HepG2 (cell line): ENCODE results near the gene GRID1. TPM values are rescaled to one million over a fixed set of nuclear protein-coding genes. Genes with fewer than 3 reads are reported as not detected.
A peak's percentile ranks its signal among the peaks of the same experiment; 100 is the strongest.

Experiments
- ATAD3A ChIP-seq: sonication (generic); formaldehyde crosslinking; IDR thresholded peaks from 2 replicates; pipeline ENCODE4 v1.4.0; 2020; ENCODE audit warnings: missing genetic modification reagents
- CTCF ChIP-seq: sonication (generic); formaldehyde crosslinking; IDR thresholded peaks from 2 replicates; pipeline ENCODE4 v1.5.0; 2020; ENCODE audit warnings: mild to moderate bottlenecking, missing genetic modification reagents, moderate library complexity
- DNMT1 ChIP-seq: sonication (generic); formaldehyde crosslinking; IDR thresholded peaks from 2 replicates; pipeline ENCODE4 v1.5.1; 2020; ENCODE audit warnings: mild to moderate bottlenecking, missing genetic modification reagents
- FLYWCH1 ChIP-seq: sonication (generic); formaldehyde crosslinking; IDR thresholded peaks from 2 replicates; pipeline ENCODE4 v1.8.1; 2023; ENCODE audit warnings: mild to moderate bottlenecking, missing genetic modification reagents
- GMEB2 ChIP-seq: IDR thresholded peaks from 2 replicates; pipeline ENCODE4 v1.6.1; 2016; ENCODE audit warnings: missing biosample characterization, missing genetic modification reagents, low read depth
- MTA1 ChIP-seq: sonication (generic); formaldehyde crosslinking; IDR thresholded peaks from 2 replicates; pipeline ENCODE4 v1.4.0; 2020; ENCODE audit warnings: missing genetic modification reagents, mild to moderate bottlenecking, borderline replicate concordance
- PATZ1 ChIP-seq: sonication (generic); formaldehyde crosslinking; IDR thresholded peaks from 2 replicates; pipeline ENCODE4 v1.4.0; 2020; ENCODE audit warnings: missing genetic modification reagents
- PITX1 ChIP-seq: sonication (generic); formaldehyde crosslinking; IDR thresholded peaks from 2 replicates; pipeline ENCODE4 v1.5.1; 2020; ENCODE audit warnings: mild to moderate bottlenecking, missing genetic modification reagents
- ZNF629 ChIP-seq: sonication (generic); formaldehyde crosslinking; conservative IDR thresholded peaks from 2 replicates; pipeline ENCODE4 v1.5.0; 2020; ENCODE audit warnings: missing genetic modification reagents
- ZNF660 ChIP-seq: sonication (generic); formaldehyde crosslinking; IDR thresholded peaks from 2 replicates; pipeline ENCODE4 v1.5.1; 2020; ENCODE audit warnings: mild to moderate bottlenecking, low read depth, missing genetic modification reagents, borderline replicate concordance
- ZNF777 ChIP-seq: sonication (generic); formaldehyde crosslinking; IDR thresholded peaks from 2 replicates; pipeline ENCODE4 v1.4.0; 2020; ENCODE audit warnings: missing genetic modification reagents
- ZZZ3 ChIP-seq: sonication (generic); formaldehyde crosslinking; IDR thresholded peaks from 2 replicates; pipeline ENCODE4 v1.4.0; 2020; ENCODE audit warnings: missing genetic modification reagents, mild to moderate bottlenecking, borderline replicate concordance
- polyA plus RNA-seq, 8 experiments: library from polyadenylated mRNA; depleted of rRNA in 3 of 8; stranded (reverse) in 7 of 8; unstranded in 1 of 8; fragments of >200 nt; fragmentation: Illumina TruSeq in 4 of 8; extraction: Trizol in 4 of 8; gene quantifications; 2 replicates each; pipeline versions ENCODE4 v1.2.1 to v1.2.3, GENCODE V29; 2011 to 2016; ENCODE audit warnings: low read depth in 4 of 8, missing spikeins in 1 of 8, mixed read lengths in 1 of 8; ENCODE audit not compliant: insufficient read depth in 1 of 8
- total RNA-seq, 5 experiments: library from RNA; depleted of rRNA; stranded (reverse); fragments of >200 nt; fragmentation: Illumina TruSeq; extraction: Trizol; gene quantifications; 2 replicates each; pipeline ENCODE4 v1.2.3, GENCODE V29; 2016; ENCODE audit warnings: low read depth in 1 of 5
- TF ChIP-seq, protein P1 (sequence below): sonication (generic); formaldehyde crosslinking; IDR thresholded peaks from 2 replicates; pipeline ENCODE4 v1.4.0; 2020; ENCODE audit warnings: missing genetic modification reagents
- TF ChIP-seq, protein P2 (sequence below): sonication (generic); formaldehyde crosslinking; IDR thresholded peaks from 2 replicates; pipeline ENCODE4 v1.9.0; 2022; ENCODE audit warnings: low read depth, missing genetic modification reagents
- TF ChIP-seq, protein P3 (sequence below): sonication (generic); formaldehyde crosslinking; IDR thresholded peaks from 2 replicates; pipeline ENCODE4 v1.4.0; 2020; ENCODE audit warnings: missing genetic modification reagents

GRID1 gene
- total and polyA plus RNA-seq, 2 of the 13 experiments (the other 11 are each of a cell fraction or from before 2014, with no cell fraction given): 0.05 TPM; not detected in 1

- TF ChIP-seq ZNF629 (CRISPR knock-in tag) (peak; percentile 92), GMEB2 (CRISPR knock-in tag) (no peak), DNMT1 (CRISPR knock-in tag) (0 out of 2 replicates have a peak, but pooled peaks have one; percentile 53), ZNF660 (CRISPR knock-in tag) (no peak), PATZ1 (CRISPR knock-in tag) (no peak), ATAD3A (no peak), MTA1 (CRISPR knock-in tag) (peak; percentile 41; the same call in 1 of the 2 replicates), ZZZ3 (CRISPR knock-in tag) (0 out of 2 replicates have a peak, but pooled peaks have one; percentile 30), PITX1 (no peak), FLYWCH1 (CRISPR knock-in tag) (no peak), ZNF777 (CRISPR knock-in tag) (0 out of 2 replicates have a peak, but pooled peaks have one; percentile 22), CTCF (CRISPR knock-in tag) (peak; percentile 95)
- TF ChIP-seq, protein P1, sequence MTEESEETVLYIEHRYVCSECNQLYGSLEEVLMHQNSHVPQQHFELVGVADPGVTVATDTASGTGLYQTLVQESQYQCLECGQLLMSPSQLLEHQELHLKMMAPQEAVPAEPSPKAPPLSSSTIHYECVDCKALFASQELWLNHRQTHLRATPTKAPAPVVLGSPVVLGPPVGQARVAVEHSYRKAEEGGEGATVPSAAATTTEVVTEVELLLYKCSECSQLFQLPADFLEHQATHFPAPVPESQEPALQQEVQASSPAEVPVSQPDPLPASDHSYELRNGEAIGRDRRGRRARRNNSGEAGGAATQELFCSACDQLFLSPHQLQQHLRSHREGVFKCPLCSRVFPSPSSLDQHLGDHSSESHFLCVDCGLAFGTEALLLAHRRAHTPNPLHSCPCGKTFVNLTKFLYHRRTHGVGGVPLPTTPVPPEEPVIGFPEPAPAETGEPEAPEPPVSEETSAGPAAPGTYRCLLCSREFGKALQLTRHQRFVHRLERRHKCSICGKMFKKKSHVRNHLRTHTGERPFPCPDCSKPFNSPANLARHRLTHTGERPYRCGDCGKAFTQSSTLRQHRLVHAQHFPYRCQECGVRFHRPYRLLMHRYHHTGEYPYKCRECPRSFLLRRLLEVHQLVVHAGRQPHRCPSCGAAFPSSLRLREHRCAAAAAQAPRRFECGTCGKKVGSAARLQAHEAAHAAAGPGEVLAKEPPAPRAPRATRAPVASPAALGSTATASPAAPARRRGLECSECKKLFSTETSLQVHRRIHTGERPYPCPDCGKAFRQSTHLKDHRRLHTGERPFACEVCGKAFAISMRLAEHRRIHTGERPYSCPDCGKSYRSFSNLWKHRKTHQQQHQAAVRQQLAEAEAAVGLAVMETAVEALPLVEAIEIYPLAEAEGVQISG (CRISPR knock-in tag): peak; percentile 44; the same call in 1 of the 2 replicates
- TF ChIP-seq, protein P2, sequence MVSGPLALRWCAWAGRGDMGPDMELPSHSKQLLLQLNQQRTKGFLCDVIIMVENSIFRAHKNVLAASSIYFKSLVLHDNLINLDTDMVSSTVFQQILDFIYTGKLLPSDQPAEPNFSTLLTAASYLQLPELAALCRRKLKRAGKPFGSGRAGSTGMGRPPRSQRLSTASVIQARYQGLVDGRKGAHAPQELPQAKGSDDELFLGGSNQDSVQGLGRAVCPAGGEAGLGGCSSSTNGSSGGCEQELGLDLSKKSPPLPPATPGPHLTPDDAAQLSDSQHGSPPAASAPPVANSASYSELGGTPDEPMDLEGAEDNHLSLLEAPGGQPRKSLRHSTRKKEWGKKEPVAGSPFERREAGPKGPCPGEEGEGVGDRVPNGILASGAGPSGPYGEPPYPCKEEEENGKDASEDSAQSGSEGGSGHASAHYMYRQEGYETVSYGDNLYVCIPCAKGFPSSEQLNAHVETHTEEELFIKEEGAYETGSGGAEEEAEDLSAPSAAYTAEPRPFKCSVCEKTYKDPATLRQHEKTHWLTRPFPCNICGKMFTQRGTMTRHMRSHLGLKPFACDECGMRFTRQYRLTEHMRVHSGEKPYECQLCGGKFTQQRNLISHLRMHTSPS (CRISPR knock-in tag): no peak
- TF ChIP-seq, protein P3, sequence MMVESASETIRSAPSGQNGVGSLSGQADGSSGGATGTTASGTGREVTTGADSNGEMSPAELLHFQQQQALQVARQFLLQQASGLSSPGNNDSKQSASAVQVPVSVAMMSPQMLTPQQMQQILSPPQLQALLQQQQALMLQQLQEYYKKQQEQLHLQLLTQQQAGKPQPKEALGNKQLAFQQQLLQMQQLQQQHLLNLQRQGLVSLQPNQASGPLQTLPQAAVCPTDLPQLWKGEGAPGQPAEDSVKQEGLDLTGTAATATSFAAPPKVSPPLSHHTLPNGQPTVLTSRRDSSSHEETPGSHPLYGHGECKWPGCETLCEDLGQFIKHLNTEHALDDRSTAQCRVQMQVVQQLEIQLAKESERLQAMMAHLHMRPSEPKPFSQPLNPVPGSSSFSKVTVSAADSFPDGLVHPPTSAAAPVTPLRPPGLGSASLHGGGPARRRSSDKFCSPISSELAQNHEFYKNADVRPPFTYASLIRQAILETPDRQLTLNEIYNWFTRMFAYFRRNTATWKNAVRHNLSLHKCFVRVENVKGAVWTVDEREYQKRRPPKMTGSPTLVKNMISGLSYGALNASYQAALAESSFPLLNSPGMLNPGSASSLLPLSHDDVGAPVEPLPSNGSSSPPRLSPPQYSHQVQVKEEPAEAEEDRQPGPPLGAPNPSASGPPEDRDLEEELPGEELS: no peak
These were observed 10.5 kb upstream of the GRID1 start (continued) for GRCh38 chr10:86376852-86377796.
